ENCODE measurements around the gene WDR45B.

GRCh38 chr17:82582213-82582612 is 66.0 kb downstream of the WDR45B start:
- TF ChIP-seq RARB (CRISPR knock-in tag; IDR thresholded peaks at IDR 0.05), result no peak
- no peak for TF ChIP-seq PPARA (CRISPR knock-in tag; IDR thresholded peaks at IDR 0.05; ENCODE audit: borderline replicate concordance)
- no peak for TF ChIP-seq TSHZ2 (CRISPR knock-in tag; IDR thresholded peaks at IDR 0.05)
- no peak for TF ChIP-seq ZFP30 (CRISPR knock-in tag; IDR thresholded peaks at IDR 0.05)
- no peak for TF ChIP-seq OSR1 (CRISPR knock-in tag; IDR thresholded peaks at IDR 0.05)
- no peak for TF ChIP-seq TOX (CRISPR knock-in tag; IDR thresholded peaks at IDR 0.05; ENCODE audit: borderline replicate concordance)
- no peak for TF ChIP-seq GLIS3 (CRISPR knock-in tag; IDR thresholded peaks at IDR 0.05)
- TF ChIP-seq ARNTL (CRISPR knock-in tag; IDR thresholded peaks at IDR 0.05; ENCODE audit: borderline replicate concordance, low read depth), result no peak
- no peak for TF ChIP-seq CSDC2 (CRISPR knock-in tag; IDR thresholded peaks at IDR 0.05)
